Calu3 (cell line): ENCODE data around the gene PCDHA13. TPM values are rescaled to one million over a fixed set of nuclear protein-coding genes. Genes with fewer than 3 reads are reported as not detected.
"Not testable (repeated sequence)": the region's sequence is repeated elsewhere in the genome, so short reads cannot be mapped to it uniquely, and the experiment has no call there.

ENCODE experiments used
- BruUV-seq: library from RNA; stranded (reverse); fragments of 400-500 nt; replicated peaks from 2 replicates; lab custom pipeline; 2021; lab: Mats Ljungman, UMichigan
- CTCF ChIA-PET: fragments of 300-600 bp; sonication (Branson Sonifier 250); formaldehyde crosslinking; loops from one replicate; lab custom pipeline; 2022; ENCODE audit warnings: antibody characterized with exemption; lab: Charles Lee
- DNase-seq: peaks from one replicate; pipeline ENCODE4 v3.0.0; 2022
- H3K27ac Mint-ChIP-seq: one replicate; pipeline ENCODE4 v1.8.0; 2022; ENCODE audit warnings: mixed read lengths; ENCODE audit not compliant: unreplicated experiment
- H3K27me3 Mint-ChIP-seq: one replicate; pipeline ENCODE4 v1.8.0; 2022; ENCODE audit warnings: mixed read lengths; ENCODE audit not compliant: unreplicated experiment
- H3K36me3 Mint-ChIP-seq: one replicate; pipeline ENCODE4 v1.8.0; 2022; ENCODE audit warnings: mild to moderate bottlenecking, moderate library complexity, mixed read lengths; ENCODE audit not compliant: insufficient read depth, unreplicated experiment
- H3K4me1 Mint-ChIP-seq: one replicate; pipeline ENCODE4 v1.8.0; 2022; ENCODE audit warnings: mild to moderate bottlenecking, low read depth, mixed read lengths; ENCODE audit not compliant: unreplicated experiment
- H3K4me3 Mint-ChIP-seq: one replicate; pipeline ENCODE4 v1.8.0; 2022; ENCODE audit warnings: mild to moderate bottlenecking, low read depth, moderate library complexity, mixed read lengths; ENCODE audit not compliant: unreplicated experiment
- H3K9me3 Mint-ChIP-seq: one replicate; pipeline ENCODE4 v1.8.0; 2022; ENCODE audit warnings: low read depth, mixed read lengths; ENCODE audit not compliant: unreplicated experiment
- intact Hi-C: fragments of 100-400 bp; cut with micrococcal nuclease; formaldehyde crosslinking; loops from one replicate; pipeline ENCODE4 v1.10.0; 2022; ENCODE audit not compliant: unreplicated experiment
- total RNA-seq: library from RNA; stranded (reverse); gene quantifications from 2 replicates; pipeline ENCODE4 v1.2.3, GENCODE V29; 2022
- TF ChIP-seq, protein P1 (sequence below): fragments of 200-600 bp; IDR thresholded peaks from one replicate; pipeline ENCODE4 v1.8.0; 2022; ENCODE audit warnings: antibody characterized with exemption; ENCODE audit not compliant: unreplicated experiment

Gene PCDHA13
- total RNA-seq, 1 experiment from 2014 or later = 2.0 TPM

DNA sequence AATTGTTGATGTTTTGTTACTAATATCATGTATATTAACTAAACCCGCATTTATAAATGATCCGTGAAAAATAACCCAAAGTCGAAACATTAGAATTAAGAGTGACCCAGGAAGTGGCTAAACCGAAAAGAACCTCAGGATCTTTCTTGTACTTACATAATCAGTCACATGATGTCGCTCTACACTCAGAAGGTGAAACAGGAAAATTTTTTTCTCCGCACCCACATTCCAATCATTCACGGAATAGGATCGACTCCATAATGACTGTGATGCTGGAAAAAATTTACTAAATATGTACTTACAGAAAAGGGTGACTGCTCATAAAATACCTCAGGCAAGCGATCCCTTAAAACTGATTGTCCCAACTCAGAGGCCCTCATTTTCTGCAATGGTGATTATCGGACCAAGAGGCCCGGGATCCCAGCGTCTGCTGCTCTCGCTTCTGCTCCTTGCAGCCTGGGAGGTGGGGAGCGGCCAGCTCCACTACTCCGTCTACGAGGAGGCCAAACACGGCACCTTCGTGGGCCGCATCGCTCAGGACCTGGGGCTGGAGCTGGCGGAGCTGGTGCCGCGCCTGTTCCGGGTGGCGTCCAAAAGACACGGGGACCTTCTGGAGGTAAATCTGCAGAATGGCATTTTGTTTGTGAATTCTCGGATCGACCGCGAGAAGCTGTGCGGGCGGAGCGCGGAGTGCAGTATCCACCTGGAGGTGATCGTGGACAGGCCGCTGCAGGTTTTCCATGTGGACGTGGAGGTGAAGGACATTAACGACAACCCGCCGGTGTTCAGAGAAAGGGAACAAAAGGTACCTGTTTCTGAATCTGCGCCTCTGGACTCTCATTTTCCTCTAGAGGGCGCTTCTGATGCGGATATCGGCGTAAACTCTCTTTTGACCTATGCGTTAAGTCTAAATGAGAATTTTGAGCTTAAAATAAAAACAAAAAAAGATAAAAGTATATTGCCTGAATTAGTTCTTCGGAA, 6.5 kb upstream of the PCDHA13 start, which contains the start of gene PCDHA12:
TSS of gene PCDHA12 (plus strand) at position 224 of the 981 bp plus-strand sequence. CDS start at position 389, 165 bp downstream.
- no peaks in the 10 kb centered on the region for H3K27me3 Mint-ChIP-seq
- H3K4me1 Mint-ChIP-seq = no peaks in the 10 kb centered on the region
- no peak within 1 kb of the TSS for H3K27ac Mint-ChIP-seq
- no TSS peak for BruUV-seq
- H3K36me3 Mint-ChIP-seq = no peaks in the 10 kb centered on the region
- intact Hi-C loops = loop anchor here (2.0 kb wide), 1 partner anchor 165 kb away; no protein-coding TSS in a partner anchor
- H3K9me3 Mint-ChIP-seq = peaks cover 2% of the 10 kb centered on the region
- H3K4me3 Mint-ChIP-seq = no peak within 1 kb of the TSS
- CTCF ChIA-PET = no interaction called here
- no peak for DNase-seq
- TF ChIP-seq, protein P1, sequence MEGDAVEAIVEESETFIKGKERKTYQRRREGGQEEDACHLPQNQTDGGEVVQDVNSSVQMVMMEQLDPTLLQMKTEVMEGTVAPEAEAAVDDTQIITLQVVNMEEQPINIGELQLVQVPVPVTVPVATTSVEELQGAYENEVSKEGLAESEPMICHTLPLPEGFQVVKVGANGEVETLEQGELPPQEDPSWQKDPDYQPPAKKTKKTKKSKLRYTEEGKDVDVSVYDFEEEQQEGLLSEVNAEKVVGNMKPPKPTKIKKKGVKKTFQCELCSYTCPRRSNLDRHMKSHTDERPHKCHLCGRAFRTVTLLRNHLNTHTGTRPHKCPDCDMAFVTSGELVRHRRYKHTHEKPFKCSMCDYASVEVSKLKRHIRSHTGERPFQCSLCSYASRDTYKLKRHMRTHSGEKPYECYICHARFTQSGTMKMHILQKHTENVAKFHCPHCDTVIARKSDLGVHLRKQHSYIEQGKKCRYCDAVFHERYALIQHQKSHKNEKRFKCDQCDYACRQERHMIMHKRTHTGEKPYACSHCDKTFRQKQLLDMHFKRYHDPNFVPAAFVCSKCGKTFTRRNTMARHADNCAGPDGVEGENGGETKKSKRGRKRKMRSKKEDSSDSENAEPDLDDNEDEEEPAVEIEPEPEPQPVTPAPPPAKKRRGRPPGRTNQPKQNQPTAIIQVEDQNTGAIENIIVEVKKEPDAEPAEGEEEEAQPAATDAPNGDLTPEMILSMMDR = no peak

DNA sequence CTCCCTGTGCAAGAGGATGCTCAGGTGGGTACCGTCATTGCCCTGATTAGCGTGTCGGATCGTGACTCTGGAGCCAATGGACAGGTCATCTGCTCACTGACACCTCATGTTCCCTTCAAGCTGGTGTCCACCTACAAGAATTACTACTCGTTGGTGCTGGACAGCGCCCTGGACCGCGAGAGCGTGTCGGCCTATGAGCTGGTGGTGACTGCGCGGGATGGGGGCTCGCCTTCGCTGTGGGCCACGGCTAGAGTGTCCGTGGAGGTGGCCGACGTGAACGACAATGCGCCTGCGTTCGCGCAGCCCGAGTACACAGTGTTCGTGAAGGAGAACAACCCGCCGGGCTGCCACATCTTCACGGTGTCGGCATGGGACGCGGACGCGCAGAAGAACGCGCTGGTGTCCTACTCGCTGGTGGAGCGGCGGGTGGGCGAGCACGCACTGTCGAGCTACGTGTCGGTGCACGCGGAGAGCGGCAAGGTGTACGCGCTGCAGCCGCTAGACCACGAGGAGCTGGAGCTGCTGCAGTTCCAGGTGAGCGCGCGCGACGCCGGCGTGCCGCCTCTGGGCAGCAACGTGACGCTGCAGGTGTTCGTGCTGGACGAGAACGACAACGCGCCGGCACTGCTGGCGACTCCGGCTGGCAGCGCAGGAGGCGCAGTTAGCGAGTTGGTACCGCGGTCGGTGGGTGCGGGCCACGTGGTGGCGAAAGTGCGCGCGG, 5.2 kb upstream of the PCDHA13 start:
- H3K27me3 Mint-ChIP-seq, H3K4me1 Mint-ChIP-seq, intact Hi-C loops, BruUV-seq, H3K27ac Mint-ChIP-seq, H3K4me3 Mint-ChIP-seq, H3K9me3 Mint-ChIP-seq, H3K36me3 Mint-ChIP-seq, CTCF ChIA-PET, DNase-seq: not testable (repeated sequence)

DNA sequence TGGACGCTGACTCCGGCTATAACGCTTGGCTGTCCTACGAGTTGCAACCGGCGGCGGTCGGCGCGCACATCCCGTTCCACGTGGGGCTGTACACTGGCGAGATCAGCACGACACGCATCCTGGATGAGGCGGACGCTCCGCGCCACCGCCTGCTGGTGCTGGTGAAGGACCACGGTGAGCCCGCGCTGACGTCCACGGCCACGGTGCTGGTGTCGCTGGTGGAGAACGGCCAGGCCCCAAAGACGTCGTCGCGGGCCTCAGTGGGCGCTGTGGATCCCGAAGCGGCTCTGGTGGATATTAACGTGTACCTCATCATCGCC, 4.7 kb upstream of the PCDHA13 start:
- intact Hi-C loops = no loop called here
- CTCF ChIA-PET = no interaction called here
- H3K27me3 Mint-ChIP-seq = no peaks in the 10 kb centered on the region
- no peak overlapping the region for H3K27ac Mint-ChIP-seq
- H3K36me3 Mint-ChIP-seq = no peaks in the 10 kb centered on the region
- no TSS peak for BruUV-seq
- H3K9me3 Mint-ChIP-seq = peaks cover 5% of the 10 kb centered on the region
- TF ChIP-seq, protein P1 = no peak
- no peak overlapping the region for H3K4me3 Mint-ChIP-seq
- no peaks in the 10 kb centered on the region for H3K4me1 Mint-ChIP-seq
- DNase-seq = no peak

DNA sequence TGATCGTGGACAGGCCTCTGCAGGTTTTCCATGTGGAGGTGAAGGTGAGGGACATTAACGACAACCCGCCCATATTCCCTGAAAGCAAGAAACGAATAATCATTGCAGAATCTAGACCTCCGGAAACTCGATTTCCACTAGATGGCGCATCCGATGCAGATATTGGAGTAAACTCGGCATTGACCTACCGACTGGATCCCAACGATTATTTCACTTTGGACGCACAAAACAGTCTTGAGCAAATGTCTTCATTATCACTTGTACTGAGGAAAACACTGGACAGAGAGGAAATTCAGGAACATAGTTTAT, 621 bp downstream of the PCDHA13 start:
- Mint-ChIP-seq H3K27me3 (no peaks in the 10 kb centered on the region), H3K4me1 (no peaks in the 10 kb centered on the region), H3K27ac (no peak overlapping the region), H3K36me3 (no peaks in the 10 kb centered on the region), H3K9me3 (peaks cover 5% of the 10 kb centered on the region), H3K4me3 (peak overlapping the region; percentile 42)
- intact Hi-C loops = loop anchor here (1.0 to 2.0 kb wide), 3 partner anchors 44 to 159 kb away; partner anchors contain the start of genes PCDHA4 and PCDHAC1
- CTCF ChIA-PET = interaction anchor here (1.2 to 1.6 kb wide), 2 partner anchors 84 to 158 kb away, joined by 3 to 7 read pairs; partner anchors contain the start of gene PCDHAC2
- DNase-seq = peak; percentile 46
- TF ChIP-seq, protein P1 = no peak
- no TSS peak for BruUV-seq
